ENCODE results near the gene SCG5. TPM values are rescaled to one million over a fixed set of nuclear protein-coding genes. Genes with fewer than 3 reads are reported as not detected.

SCG5 gene
- total RNA-seq, 2 experiments from 2014 or later: 1.6 to 2.2 TPM

DNA sequence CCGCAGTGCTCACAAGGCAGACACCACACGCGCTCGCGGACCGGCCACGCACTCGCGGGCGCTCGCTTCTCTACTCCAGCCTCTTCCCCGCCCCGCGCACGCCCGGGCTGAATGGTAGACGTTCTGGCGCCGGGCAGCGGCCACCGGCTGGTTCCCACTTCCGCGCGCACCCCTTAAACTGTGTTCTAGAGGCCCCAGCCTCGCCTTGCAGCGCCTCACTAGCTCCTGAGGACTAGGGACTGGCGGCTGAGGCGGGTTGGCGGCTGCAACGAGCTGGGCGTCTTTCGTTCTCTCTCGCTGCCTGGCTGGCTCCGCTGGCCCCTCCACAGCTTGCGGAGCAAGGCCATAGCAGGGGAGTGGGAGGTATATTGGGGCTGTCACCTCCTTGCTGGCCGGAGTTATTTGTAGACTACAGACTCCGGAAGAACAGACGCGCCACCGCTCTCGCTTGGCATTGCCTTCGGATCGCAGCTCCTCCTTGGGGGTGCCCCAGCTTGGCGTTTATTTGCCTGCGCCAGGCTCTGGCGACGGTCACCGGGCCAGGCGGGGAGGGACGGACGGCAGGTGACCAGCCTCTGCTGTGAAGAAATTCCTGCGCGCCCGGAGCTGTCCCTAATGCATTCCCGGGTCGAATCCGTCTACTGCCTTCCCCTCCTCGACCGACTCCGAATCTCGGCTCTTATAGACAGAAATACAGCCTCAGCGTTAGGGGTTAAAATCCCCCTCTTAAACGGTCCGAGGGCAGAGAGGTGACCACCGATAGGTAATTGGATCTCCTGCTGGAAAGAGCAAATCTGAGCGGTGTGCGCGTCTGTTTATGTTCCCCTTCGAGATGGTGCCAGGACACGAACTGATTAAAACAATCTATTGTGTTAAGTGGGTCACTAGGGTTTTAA lies 77.6 kb downstream of the SCG5 start:
- H3K9me3 Mint-ChIP-seq: no peaks in the 10 kb centered on the region
- H3K4me3 Mint-ChIP-seq: no peak overlapping the region
- peaks cover 69% of the 10 kb centered on the region for H3K27me3 Mint-ChIP-seq
- intact Hi-C loops (cut with micrococcal nuclease): no loop called here
- H3K4me1 Mint-ChIP-seq (ENCODE audit: low read depth): peaks cover 27% of the 10 kb centered on the region
- no peak for DNase-seq
- H3K27ac Mint-ChIP-seq: no peak overlapping the region
- CTCF ChIA-PET: no interaction called here
- H3K36me3 Mint-ChIP-seq: no peaks in the 10 kb centered on the region
- POLR2A ChIA-PET: no interaction called here

GRCh38 chr15:32721596-32721995 lies 80.1 kb downstream of the SCG5 start:
- POLR2A ChIA-PET: no interaction called here
- no peak for DNase-seq
- intact Hi-C loops (cut with micrococcal nuclease): no loop called here
- CTCF ChIA-PET: interaction anchor here (2.8 kb wide), 1 partner anchor 59 kb away, joined by 8 read pairs; no protein-coding TSS in a partner anchor
- peaks cover 2% of the 10 kb centered on the region for H3K36me3 Mint-ChIP-seq
- H3K27ac Mint-ChIP-seq: no peak overlapping the region
- H3K4me1 Mint-ChIP-seq (ENCODE audit: low read depth): peaks cover 27% of the 10 kb centered on the region
- H3K27me3 Mint-ChIP-seq: peaks cover 68% of the 10 kb centered on the region
- H3K4me3 Mint-ChIP-seq: no peak overlapping the region
- H3K9me3 Mint-ChIP-seq: peaks cover 2% of the 10 kb centered on the region

- Mint-ChIP-seq H3K27ac (no peak overlapping the region), H3K4me3 (no peak overlapping the region), H3K27me3 (peaks cover 68% of the 10 kb centered on the region), H3K4me1 (ENCODE audit: low read depth) (peaks cover 21% of the 10 kb centered on the region), H3K9me3 (peaks cover 2% of the 10 kb centered on the region), H3K36me3 (peaks cover 2% of the 10 kb centered on the region)
- intact Hi-C loops (cut with micrococcal nuclease): no loop called here
- CTCF ChIA-PET: interaction anchor here (2.8 kb wide), 1 partner anchor 59 kb away, joined by 8 read pairs; no protein-coding TSS in a partner anchor
- POLR2A ChIA-PET: no interaction called here
- DNase-seq: no peak
Measured at GRCh38 chr15:32722136-32722535, 80.6 kb downstream of the SCG5 start.

DNA sequence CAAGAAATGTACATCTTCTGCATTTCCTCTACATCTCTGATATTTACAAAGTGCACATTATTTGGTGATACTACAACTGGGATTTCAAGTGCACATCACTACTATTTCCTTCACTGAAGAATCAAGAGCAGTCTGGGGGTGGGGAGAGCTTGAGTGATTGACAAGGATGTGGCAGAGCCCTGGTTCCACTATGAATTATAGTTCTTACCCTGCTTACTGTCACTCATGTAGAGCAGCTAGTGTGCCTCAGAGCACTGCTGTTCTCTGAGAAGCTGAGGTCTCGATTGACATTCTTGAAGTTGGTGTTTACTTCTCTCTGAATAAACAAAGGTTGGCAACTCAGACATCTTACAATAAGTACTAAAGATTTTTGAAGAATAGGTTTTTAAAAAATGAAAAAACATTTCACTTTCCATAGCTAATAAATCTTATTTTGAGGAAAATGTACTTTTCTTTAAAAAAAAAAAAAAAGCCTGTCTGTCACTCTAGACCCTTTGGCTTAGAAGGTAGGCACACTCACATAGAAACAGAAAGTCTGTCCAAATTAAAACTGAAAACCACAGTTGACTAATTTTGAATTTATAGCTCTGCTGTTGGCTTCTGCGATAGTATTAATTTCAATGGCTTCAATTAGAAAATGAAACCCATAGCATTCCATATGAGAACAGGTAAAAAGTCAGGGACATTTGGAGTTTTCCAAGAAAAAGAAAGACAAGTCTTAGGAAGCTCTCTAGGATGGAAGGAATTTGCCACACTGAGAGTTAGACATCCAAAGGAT lies 81.8 kb downstream of the SCG5 start:
- peaks cover 2% of the 10 kb centered on the region for H3K9me3 Mint-ChIP-seq
- DNase-seq: no peak
- H3K36me3 Mint-ChIP-seq: peaks cover 2% of the 10 kb centered on the region
- H3K27me3 Mint-ChIP-seq: peaks cover 65% of the 10 kb centered on the region
- ChIA-PET CTCF (interaction anchor here (2.8 kb wide), 1 partner anchor 61 kb away, joined by 8 read pairs; no protein-coding TSS in a partner anchor), POLR2A (no interaction called here)
- no peak overlapping the region for H3K4me3 Mint-ChIP-seq
- H3K27ac Mint-ChIP-seq: no peak overlapping the region
- intact Hi-C loops (cut with micrococcal nuclease): no loop called here
- peaks cover 16% of the 10 kb centered on the region for H3K4me1 Mint-ChIP-seq (ENCODE audit: low read depth)

DNA sequence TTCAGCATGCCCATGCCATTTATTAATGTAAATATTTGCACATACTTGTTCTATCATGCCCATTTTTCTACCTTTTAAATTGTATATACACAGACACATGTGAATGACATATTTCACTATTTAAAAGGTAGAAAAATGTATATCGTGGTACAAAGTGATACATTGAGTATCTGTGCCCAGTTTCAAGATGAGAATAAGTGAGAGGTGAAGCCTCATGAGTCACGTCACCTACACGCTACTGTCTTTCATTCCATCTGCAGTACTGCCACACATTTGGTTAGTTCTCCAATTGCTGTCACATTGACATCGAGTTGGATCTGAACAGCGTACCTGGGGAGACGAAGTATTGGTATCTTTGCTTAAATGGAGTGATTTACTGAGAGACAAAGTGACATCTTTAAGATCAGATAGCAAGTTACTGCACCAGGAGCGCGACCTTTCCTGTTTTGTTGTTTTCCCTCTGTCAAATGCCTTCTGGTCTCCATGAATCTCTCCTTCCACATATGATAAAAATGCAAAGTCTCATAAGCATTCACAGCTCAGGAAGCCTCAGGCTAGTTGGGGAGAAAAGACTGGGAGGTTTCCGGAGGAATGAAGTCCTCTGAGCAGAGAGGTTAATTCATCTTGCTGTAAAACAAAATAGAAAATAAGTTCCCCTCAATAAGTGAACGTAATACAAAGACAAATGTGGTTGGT lies 88.3 kb downstream of the SCG5 start:
- H3K36me3 Mint-ChIP-seq: no peaks in the 10 kb centered on the region
- ChIA-PET POLR2A (no interaction called here), CTCF (no interaction called here)
- no peak overlapping the region for H3K4me3 Mint-ChIP-seq
- H3K9me3 Mint-ChIP-seq: peaks cover 2% of the 10 kb centered on the region
- intact Hi-C loops (cut with micrococcal nuclease): no loop called here
- no peaks in the 10 kb centered on the region for H3K4me1 Mint-ChIP-seq (ENCODE audit: low read depth)
- H3K27ac Mint-ChIP-seq: no peak overlapping the region
- DNase-seq: no peak
- H3K27me3 Mint-ChIP-seq: peaks cover 35% of the 10 kb centered on the region

GRCh38 chr15:32730677-32731654 lies 89.5 kb downstream of the SCG5 start:
- Mint-ChIP-seq H3K27ac (no peak overlapping the region), H3K4me1 (ENCODE audit: low read depth) (no peaks in the 10 kb centered on the region), H3K36me3 (no peaks in the 10 kb centered on the region), H3K9me3 (no peaks in the 10 kb centered on the region), H3K4me3 (no peak overlapping the region), H3K27me3 (peaks cover 34% of the 10 kb centered on the region)
- ChIA-PET POLR2A (no interaction called here), CTCF (no interaction called here)
- no peak for DNase-seq
- intact Hi-C loops (cut with micrococcal nuclease): no loop called here

- Mint-ChIP-seq H3K27ac (no peak overlapping the region), H3K4me1 (ENCODE audit: low read depth) (no peaks in the 10 kb centered on the region), H3K9me3 (no peaks in the 10 kb centered on the region), H3K4me3 (no peak overlapping the region), H3K36me3 (no peaks in the 10 kb centered on the region), H3K27me3 (peaks cover 28% of the 10 kb centered on the region)
- ChIA-PET CTCF (no interaction called here), POLR2A (no interaction called here)
- intact Hi-C loops (cut with micrococcal nuclease): no loop called here
- no peak for DNase-seq
Measured at GRCh38 chr15:32732574-32733157, 91.2 kb downstream of the SCG5 start.

DNA sequence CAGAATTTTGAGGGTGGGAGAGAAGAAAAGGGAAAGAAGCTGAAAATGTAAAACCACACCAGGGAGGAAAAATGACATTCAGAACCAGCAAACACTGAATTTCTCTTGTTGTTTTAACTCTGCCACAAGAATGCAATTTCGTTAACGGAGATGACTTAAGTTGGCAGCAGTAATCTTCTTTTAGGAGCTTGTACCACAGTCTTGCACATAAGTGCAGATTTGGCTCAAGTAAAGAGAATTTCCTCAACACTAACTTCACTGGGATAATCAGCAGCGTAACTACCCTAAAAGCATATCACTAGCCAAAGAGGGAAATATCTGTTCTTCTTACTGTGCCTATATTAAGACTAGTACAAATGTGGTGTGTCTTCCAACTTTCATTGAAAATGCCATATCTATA lies 91.8 kb downstream of the SCG5 start:
- H3K4me1 Mint-ChIP-seq (ENCODE audit: low read depth): no peaks in the 10 kb centered on the region
- no peak overlapping the region for H3K4me3 Mint-ChIP-seq
- H3K36me3 Mint-ChIP-seq: no peaks in the 10 kb centered on the region
- no peak overlapping the region for H3K27ac Mint-ChIP-seq
- peaks cover 25% of the 10 kb centered on the region for H3K27me3 Mint-ChIP-seq
- POLR2A ChIA-PET: no interaction called here
- no peaks in the 10 kb centered on the region for H3K9me3 Mint-ChIP-seq
- CTCF ChIA-PET: no interaction called here
- no peak for DNase-seq
- intact Hi-C loops (cut with micrococcal nuclease): no loop called here

DNA sequence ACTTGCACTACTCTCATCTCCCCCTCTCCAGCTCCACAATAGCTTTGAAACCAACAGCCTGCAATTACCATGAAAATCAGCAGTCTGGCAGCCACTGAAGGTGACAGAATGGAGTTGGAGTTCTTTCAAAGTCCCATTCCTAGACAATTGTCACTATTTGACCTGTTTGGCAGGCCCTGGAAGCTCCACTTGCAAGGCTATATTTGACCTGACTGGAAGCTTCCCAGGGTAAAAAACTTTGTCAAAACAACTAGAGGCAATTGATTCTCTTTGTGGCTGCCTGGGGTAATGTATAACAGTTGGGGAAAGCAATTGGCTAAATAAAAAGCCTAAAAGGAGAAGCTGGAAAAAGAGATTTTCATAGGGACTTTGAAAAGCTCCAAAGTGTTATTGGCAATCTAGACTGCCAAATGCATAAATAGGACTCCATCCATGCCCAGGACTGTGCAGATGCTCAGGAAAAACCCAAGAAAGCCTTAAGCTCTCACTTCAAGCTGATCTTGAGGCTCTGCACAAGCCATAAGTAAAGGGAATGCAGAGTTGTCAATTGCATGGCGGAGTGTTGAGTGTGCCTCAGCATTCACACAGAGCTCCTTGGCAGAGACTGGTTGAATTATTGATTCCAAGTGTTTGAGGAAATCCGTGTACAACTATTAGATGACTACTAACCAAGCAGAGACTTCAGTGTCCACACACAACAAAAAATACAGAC lies 94.6 kb downstream of the SCG5 start:
- Mint-ChIP-seq H3K36me3 (no peaks in the 10 kb centered on the region), H3K27ac (no peak overlapping the region), H3K9me3 (no peaks in the 10 kb centered on the region), H3K4me1 (ENCODE audit: low read depth) (no peaks in the 10 kb centered on the region), H3K27me3 (peaks cover 14% of the 10 kb centered on the region), H3K4me3 (no peak overlapping the region)
- POLR2A ChIA-PET: no interaction called here
- DNase-seq: no peak
- intact Hi-C loops (cut with micrococcal nuclease): no loop called here
- CTCF ChIA-PET: no interaction called here

DNA sequence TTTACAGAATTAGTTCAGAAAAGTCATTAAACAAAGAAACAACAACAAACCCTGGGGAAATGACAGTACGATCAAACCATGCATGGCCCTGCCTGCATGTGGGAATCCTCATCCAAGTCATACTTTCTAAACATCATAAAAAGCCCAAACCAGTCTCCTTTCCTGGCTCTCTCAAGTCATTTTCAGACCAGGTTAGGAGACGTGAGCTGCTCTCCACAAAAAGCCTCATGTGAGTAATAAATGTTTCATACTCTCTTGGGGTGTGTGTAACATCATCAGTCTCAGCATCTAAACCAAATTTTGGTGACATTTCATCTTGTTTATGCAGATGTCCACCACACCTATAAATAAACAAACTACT lies 95.2 kb downstream of the SCG5 start:
- DNase-seq: no peak
- no peak overlapping the region for H3K27ac Mint-ChIP-seq
- H3K4me3 Mint-ChIP-seq: no peak overlapping the region
- H3K36me3 Mint-ChIP-seq: no peaks in the 10 kb centered on the region
- H3K27me3 Mint-ChIP-seq: peaks cover 14% of the 10 kb centered on the region
- CTCF ChIA-PET: no interaction called here
- POLR2A ChIA-PET: no interaction called here
- intact Hi-C loops (cut with micrococcal nuclease): no loop called here
- no peaks in the 10 kb centered on the region for H3K9me3 Mint-ChIP-seq
- no peaks in the 10 kb centered on the region for H3K4me1 Mint-ChIP-seq (ENCODE audit: low read depth)

GRCh38 chr15:32737304-32737703 lies 95.8 kb downstream of the SCG5 start:
- ChIA-PET POLR2A (no interaction called here), CTCF (no interaction called here)
- no peak for DNase-seq
- no peak overlapping the region for H3K4me3 Mint-ChIP-seq
- intact Hi-C loops (cut with micrococcal nuclease): no loop called here
- H3K36me3 Mint-ChIP-seq: no peaks in the 10 kb centered on the region
- no peak overlapping the region for H3K27ac Mint-ChIP-seq
- no peaks in the 10 kb centered on the region for H3K9me3 Mint-ChIP-seq
- peaks cover 14% of the 10 kb centered on the region for H3K27me3 Mint-ChIP-seq
- no peaks in the 10 kb centered on the region for H3K4me1 Mint-ChIP-seq (ENCODE audit: low read depth)
